G401.6 (cell line): ENCODE data around the gene BRMS1.
A peak's percentile ranks its signal among the peaks of the same experiment; 100 is the strongest.

Experiments used
- FAIRE-seq: peaks from 2 replicates; lab custom pipeline; 2012; peaks lifted over from hg19 to GRCh38; lab: Jason Lieb, UNC

Gene BRMS1

DNA sequence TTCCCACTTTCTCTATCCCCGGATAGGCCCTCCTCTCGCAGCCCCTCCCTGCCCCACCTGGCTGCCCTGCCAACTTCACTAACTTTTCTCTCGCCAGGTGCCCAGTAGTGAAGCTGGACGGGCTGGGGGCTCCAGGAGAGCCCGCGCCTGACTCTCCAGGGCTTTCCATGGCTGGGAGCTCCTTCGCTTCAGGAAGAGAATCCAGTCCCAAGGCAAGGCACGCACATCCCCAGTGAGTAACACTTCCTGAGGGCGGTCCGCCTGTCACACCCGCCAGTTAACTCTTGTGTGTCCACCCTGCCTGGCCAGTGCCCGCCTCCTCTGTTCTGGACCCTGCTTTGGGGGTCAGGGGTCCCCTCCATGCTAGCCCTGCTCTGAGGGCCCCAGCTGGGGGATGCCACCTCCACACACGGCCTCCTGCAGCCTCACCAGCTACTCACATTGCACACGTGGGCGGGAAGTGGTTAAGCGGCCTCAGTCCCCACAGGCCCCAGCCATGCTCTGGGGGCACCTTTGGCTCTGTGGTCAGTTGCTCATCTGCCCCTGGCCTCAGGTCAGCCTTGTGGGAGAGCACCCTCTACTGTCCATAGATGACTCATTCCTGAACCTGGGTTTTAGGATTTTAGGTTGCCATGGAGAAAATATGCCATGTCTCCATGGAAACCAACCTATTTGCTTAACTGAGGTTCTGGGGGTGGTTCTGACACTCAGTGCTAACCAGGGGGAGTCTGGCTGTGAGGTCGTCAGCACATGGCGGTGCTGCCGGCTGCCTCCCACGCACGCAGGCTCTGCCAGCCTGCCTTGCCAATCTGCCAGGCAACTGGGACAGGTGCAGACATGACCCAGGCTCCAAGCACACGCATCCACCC lies 8.4 kb downstream of the BRMS1 start, which contains the start of gene RIN1:
Gene RIN1, minus strand, starts transcription at position 201 of the 869 bp plus-strand sequence. Its CDS starts 32 bp downstream, at position 169.
- FAIRE-seq: peak; percentile 59

DNA sequence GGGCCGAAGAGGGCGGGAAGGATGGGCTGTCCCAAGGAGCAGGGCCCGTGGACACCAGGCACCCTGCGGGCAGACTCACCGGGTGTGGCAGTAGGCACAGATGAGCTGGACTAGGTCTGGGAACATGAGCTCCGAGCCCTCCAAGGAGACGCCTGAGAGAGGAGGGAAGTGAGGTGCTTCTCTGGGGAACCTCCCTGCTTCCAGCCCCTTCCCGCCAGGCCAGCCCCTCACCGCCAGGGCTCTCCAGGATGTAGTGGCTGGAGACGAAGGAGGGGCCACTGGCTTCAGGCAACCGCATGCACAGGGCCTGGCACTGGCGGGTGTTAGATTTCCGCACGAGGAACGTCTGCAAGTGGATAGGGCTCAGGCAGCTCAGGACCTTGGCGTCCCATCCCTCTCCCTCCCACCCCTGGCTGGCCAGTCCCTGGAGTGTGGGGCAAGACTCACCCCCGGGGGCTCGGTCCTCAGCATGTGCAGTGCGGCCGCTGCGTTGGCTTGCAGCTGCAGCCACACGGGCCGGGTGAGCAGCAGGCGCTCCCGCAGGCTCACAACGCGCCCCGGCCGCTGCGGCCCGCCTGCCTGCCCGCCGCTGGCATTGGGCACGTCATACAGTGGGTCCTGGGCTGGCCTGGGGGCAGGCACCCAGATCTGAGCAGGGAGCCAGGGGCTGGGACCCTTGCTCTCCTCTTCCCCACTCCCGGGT lies 9.2 kb downstream of the BRMS1 start:
- peak; percentile 57 for FAIRE-seq

DNA sequence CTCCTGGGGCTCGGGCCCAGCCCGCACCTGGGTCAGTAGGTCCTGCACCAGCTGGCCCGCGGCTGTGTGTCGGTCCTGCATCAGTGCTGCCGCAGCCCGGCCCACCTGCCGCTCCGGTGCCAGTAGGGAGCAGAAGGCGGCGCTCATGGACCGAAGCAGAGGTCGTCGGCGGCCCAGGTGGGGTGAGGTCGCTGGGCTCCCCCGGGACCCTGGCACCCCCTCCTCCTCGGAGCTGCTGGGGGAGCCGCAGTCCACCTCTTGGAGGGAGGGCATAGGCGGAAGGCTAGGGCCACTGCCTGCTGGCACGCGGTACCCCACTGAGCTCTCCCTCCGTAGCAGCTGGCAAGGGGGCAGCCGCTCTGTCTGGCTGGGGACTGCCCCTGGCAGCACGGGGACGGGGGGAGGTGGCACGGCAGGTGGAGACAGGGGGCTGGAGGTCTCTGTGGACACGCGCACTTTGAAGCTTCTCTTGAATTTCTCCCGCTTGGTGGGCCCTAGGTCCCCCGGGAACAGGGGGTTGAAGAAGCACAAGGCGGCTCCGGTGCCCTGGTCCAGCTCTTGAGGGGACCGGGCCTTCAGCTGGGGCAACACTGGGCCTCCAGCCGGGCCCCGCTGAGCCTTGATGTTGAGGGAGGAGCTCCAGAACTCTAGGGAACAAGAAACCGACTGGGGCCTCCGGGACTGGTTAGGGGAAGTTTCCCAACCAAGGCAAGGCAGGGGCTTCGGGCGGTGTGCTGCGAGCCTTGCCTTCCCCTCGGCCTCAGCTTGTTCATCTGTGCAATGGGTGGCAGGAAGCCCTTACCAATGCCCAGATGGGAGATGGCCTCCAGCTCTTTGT lies 10.1 kb downstream of the BRMS1 start:
- FAIRE-seq: no peak

DNA sequence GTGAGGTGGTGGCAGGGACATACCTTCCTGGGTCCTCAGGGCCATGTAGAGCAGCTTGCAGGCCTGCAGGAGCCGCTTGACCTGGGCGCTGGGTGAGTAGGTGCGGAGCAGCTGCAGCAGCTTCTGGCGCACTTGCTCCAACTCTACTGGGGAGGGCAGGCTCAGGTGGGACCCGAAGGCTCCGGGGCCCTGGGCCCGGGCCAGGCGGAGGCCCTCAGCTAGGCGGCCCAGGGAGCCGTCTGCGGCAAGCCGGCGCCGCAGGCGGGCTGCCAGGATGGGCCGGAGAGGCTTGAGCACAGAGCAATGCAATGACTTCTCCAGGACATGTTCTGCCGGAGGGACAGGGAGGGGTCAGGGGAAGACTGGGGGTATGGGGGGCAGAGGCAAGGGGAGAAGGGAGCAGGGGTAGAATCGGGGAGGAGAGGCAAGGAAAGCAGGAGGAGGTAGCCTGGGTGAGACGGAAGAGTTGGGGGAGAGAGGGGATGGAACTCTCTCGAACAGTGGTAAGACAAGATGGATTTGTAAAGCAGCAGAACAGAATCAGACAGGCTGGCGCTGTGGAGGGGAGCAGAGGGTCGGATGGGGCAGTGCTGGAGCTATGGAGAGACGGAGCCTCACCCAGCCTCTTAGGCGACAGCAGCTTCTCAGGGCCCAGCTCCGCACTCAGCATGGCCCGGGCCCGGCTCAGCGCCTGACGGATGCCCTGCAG lies 10.9 kb downstream of the BRMS1 start:
- no peak for FAIRE-seq

DNA sequence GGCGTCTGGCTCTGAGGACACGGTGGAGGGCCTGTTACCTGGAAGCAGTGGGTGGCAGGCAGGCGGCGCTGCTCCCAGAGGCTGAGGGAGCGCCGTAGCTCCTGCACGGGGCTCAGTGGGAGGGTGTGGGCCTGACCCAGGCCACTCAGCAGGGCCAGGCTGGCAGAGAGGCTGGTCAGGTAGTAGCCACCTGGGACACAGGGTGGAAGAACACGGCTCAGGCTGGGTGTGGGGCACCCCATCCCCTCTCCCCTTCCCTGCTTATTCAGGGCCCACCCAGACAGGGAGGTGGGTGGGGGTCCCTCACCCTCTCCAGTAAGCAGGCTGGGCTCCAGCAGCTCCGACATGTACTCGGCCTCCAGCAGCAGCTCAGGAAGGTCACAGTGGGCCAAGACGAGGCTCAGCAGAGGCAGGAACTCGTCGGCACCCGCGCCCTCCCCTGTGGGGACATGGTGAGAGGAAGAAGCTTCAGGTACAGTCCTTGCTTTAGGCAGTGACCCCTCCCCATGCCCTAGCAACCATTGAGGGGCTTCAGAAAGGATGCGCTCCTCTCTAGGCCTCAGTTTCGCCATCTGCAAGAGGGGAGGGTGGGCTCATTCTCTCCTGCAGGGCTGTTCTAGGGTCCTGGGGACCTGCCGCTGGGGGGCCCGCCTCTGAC lies 11.6 kb downstream of the BRMS1 start:
- no peak for FAIRE-seq

DNA sequence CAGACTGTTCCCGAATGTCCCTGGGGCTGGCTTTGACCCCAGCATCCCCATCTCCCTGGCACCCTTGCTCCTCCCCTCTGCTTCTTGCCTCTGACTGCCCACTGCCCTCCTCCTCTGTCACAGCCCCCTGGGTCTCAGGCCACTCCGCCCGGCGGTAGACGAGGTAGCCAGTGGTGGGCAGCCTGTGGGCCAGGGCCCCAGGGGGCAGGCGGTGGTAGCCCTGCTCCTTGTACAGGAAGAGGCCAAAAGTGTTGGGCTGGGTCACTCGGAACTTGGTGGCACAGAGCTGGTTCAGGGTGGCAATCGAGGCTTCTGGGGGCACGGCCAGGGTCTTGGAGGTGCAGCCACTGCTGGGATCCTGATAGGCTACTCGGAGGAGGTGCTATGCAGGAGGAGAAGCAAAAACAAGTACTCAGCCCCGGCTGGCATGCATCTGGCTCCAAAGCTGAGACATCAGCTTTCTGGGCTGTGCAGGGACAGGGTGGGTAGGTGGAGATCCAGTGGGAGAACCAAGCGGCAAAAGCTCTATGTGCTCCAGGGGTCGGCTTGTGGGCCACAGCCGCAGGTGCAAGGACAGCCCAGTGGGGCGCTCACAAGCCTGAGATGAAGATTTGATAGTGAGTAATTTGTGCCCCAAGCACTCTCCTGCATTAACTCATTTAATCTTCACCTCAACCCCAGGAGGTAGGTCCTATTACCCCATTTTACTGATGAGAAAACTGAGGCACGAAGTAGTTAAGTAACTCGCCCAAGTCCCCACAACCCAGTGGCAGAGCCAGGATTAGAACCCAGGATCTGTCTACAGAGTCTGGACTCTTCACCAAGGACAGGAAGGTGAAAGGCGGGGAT lies 12.3 kb downstream of the BRMS1 start:
- FAIRE-seq: no peak

DNA sequence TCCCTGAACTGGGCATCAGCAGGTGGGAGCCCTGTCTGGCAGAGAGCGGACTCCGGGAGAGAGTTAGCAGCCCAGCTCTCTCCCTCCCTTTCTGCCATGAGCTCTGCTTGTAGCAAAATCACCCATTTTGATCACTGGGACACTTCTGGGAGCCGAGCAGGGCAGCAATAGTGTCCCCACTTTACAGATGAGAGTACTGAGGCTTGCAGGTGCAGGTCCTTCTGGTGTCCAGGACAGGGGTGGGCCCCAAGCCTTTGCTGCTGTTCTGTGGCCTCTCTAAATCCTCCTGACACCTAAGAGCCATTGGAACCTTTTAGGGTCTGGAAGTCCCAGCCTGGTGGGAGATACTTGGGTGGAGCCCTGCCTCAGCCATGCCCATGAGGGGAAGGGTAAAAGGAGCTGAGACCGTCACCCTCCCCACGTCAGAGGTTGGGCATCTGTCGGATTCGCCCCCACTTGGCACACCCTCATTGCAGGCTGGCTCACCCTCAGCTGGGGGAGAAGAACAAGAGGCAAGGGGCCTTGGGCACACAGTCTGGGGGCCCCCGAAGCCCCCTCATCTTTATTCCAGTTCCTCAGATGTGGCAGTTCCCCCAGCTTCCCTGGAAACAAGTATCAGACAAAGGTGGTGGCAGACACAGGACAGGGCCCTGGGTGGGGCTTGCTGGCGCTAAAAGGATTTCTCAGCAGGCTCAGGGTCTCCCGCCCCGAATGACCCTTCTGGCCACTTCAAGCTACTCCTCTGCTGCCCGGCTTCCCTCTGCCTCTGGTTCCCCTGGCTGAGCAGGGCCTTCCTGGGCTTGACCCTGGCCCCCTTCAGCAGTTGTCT lies 13.1 kb downstream of the BRMS1 start:
- no peak for FAIRE-seq

DNA sequence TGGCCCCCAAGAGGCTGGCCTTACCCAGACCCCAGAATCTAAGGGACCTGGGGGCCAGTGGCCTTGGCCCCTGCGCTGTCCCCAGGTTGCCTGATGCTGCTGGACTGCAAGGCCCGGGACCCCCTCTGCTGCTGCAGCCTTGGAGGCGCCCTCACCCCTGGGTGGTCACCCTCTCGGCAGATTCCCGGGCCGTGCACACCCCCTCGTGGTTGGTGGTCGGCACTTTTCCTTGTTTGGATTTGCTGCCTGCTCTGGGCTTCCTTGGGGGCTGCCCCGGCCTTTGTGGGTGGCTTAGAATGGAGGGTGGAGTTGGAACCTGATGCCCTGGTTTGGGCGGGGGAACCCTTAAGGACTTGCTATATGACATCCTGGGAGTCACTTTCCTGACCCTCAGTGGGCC lies 14.0 kb downstream of the BRMS1 start:
- FAIRE-seq: no peak

DNA sequence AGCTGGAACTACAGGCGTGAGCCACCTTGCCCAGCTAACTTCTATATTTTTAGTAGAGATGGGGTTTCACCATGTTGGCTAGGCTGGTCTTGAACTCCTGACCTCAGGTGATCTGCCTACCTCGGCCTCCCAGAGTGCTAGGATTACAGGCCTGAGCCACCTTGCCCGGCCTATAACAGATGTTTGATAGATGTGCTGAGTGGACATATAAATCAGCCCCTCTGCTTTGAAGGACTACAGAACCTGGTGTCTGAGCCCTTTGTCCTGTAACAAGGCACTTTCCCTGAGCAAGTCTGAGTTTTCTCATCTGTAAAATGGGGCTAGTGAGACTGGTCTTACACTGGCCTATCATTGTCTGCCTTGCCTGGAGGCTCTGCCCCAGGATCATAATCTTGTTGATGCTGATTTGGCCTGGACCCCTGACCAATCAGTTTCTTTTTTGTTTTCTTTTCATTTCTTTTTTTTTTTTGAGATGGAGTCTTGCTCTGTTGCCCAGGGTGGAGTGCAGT lies 15.7 kb downstream of the BRMS1 start:
- no peak for FAIRE-seq

DNA sequence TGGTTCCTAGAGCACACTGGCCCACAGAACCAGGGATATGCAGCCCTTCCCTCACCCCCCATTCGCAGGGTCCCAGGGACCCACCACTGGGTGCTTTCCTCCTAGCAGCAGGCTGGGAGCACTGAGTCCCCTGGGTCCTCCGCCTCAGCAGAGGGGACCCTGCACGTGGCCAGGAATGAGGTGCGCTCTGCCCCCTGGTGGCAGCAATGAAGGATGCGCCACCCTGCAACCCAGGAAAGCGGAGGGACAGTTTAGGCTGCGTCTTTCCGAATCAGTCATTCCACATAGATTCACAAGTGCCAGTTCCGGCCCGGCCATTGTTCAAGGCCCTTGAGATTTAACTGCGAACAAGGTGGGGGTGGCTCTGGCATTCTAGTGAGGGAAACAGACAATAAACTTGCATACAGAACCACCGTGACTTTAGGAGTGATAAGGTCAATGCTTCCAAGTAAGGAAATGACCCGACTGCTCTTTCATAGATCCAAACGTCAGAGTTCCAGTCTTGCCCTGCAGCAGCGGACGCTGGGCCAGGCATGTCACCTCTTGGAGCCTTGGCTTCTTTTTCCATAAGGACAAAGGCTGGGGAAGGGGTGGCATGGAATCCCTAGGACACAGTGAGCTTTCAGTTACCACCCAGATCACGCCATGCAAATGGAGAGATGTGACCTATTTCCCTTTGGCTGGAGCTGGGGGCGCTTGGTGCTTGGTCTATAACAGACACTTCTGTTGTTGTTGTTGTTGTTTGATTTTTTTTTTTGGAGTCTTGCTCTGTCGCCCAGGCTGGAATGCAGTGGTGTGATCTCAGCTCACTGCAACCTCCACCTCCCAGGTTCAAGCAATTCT lies 16.4 kb downstream of the BRMS1 start:
- peak; percentile 79 for FAIRE-seq

DNA sequence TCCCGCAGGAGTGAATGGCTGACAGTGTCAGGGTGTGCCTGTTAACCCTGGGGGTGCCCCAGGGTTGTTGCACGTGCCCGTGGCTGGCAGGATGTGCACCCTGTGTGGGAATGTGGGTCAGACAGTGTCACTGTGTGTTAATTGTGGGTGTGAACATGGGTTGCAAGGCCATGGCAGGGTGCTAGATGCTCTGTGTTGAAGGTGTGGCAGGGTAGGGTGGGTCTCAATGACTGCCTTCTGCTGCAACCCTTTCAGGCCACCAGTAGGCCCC lies 16.9 kb downstream of the BRMS1 start:
- FAIRE-seq: no peak

DNA sequence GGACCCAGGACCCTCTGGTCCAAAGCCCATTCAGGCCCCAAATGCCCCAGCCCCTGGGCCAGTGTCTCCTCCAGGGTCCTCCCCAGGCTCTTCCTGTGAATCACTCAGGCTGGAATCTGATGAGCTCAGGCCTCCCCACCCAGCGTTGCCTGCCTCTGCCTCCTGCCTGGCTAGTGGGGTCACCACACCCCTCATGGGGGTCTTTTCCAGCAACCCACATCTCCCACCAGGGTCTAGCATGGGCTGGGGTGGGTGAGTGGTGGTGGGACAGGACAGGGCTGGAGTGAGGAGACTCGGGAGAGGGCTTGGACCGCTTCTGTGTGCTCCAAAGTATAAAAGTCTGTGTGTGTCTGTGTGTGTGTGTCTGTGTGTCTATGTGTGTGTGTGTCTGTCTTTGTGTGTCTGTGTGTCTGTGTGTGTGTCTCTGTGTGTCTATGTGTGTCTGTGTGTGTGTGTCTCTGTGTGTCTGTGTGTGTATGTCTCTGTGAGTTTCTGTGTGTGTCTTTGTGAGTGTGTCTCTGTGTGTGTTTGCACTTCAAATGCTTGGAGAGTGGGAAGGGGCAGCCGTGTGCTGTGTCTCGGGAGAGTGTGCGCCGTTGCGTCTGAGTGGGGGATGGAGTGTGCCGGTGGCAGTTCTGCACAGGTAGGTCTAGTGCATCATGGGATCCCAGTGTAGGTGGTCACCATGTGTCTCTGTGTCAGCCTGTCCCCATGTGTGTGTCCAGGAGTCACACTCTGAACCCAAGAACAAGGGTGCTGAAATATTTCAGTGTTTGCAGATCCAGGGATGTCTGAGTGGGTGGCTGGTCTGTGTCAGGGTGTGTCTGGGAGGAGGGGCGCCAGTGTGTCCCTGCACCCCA lies 17.5 kb downstream of the BRMS1 start:
- no peak for FAIRE-seq

DNA sequence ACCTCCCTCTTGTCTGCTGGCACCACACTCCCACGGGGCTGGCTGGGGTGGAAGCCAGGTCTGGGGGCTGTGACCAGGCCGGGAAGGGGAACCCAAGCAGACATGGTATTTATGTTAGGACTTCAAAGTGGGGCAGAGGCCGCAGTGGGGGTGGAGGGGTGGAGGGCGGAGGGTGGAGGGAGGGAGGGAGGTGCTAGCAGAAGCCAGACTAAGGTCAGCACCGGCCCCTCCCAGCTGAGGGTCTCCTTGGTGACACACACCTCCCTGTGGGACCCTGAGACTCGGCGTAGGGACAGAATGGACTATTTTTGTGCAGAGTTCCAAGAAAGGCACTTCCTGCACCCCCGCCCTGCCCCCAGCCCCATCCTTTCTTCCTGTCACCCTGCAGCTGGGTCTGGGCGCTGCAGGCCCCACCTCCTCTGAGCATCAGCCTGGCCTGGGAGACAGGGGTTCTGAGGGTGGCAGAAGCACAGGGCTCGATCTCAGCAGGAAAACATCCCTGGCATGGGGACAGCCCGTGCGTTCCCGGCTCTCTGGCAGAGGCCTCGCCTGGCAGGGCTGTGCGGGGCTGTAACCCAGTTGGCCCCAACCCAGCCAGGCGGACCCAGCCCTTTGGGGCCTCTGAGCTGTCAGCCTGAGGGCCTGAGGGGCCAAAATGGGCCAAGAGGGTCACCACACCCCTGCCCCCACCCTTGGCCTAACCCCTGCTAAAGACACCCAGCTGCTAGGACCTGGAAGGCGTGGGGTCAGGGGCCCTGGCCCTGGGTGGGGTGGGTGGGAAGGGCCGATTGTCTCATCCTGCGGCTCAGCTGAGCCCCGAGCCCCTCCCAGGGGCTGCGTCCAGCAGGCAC lies 18.4 kb downstream of the BRMS1 start:
- no peak for FAIRE-seq

DNA sequence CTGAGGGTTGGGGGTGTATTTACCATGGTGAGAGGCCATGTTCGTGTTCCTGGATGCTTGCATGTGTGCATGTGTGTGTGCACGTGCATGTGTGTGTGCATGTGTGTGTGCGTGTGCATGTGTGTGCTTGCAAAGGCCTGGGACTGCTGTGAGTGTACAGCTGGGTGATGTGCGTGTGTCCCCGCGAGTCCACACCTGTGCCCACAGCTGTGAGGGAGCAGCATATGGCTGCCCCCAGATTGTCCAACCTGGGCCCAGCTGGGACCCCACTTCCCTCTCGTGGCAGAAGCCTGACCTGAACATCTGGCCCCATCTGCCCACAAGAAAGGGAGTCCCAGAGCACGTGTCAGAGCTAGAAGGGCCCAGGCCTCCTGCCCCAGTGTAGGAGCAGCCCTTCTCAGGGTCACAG lies 19.6 kb downstream of the BRMS1 start:
- FAIRE-seq: no peak

DNA sequence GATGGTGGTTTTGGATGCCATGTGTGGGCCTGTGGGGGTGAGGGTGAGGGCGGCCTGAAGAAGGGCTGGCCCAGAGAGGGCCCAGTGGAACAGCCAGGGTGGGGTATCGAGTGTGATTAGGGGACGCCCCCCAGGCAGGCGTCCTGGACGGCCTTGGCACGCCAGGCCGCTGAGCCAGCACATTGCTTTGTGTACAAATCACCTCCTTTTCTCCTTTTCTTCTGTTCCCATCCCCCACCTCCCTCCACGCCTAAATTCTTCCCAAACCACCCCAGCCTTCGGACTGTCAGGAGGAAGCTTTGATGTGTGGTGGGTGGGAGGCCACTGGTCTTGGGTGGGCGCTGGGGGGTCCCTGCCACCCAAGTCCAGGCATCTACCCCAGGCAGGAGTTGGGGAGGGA lies 20.2 kb downstream of the BRMS1 start:
- no peak for FAIRE-seq

DNA sequence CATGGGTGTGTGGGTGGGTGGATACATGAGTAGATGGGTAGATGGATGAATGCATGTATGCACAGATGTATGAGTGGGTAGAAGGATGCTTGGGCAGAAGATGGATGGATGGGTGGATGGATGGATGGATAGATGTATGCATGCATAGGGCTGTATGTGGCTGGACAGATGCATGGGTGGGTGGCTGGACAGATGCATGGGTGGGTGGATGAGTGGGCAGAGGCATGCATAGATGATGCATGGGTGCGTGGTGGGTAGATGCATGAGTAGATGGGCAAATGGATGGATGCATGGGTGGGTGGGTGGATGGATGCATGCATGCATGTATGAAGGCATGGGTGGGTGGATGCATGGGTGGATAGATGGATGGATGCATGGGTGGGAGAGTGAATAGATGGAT lies 21.2 kb downstream of the BRMS1 start:
- FAIRE-seq: no peak
